Measurements from ENCODE around the gene SCML2.

GRCh38 chrX:18353931-18354368 lies 538 bp downstream of the SCML2 start:
- TF ChIP-seq CTCF (IDR thresholded peaks at IDR 0.05) (no peak), EZH2 (IDR thresholded peaks at IDR 0.05; ENCODE audit: borderline replicate concordance, insufficient read depth, low read depth, low read length, poor library complexity, severe bottlenecking) (no peak)

Data from B cell (primary cell).